ENCODE results near the gene LILRA6. TPM values are rescaled to one million over a fixed set of nuclear protein-coding genes. Genes with fewer than 3 reads are reported as not detected.
"Not testable (repeated sequence)": the region's sequence is repeated elsewhere in the genome, so short reads cannot be mapped to it uniquely, and the experiment has no call there.

Gene LILRA6
- total and polyA plus RNA-seq, 9 donors = 0.71 to 2.6 (median 1.7) TPM

- Histone ChIP-seq H3K9me3 (replicated peaks; ENCODE audit: control insufficient read depth, low read depth, low read length) (no peaks in the 10 kb centered on the region), H3K4me1 (ENCODE audit: control insufficient read depth, insufficient read depth, low read length) (no peaks in the 10 kb centered on the region), H3K27ac (ENCODE audit: low read length) (no peak overlapping the region), H3K36me3 (ENCODE audit: control insufficient read depth, insufficient read depth, low read length) (no peaks in the 10 kb centered on the region), H3K27me3 (ENCODE audit: control insufficient read depth, insufficient read depth, low read length) (no peaks in the 10 kb centered on the region), H3K4me3 (ENCODE audit: low read length) (no peak overlapping the region)
- peak; percentile 77 for DNase-seq
- WGBS (ENCODE audit: insufficient coverage) = 6% methylated on average over 16 of the region's 21 CpGs
Measured at GRCh38 chr19:54231077-54231931, 11.3 kb downstream of the LILRA6 start.

GRCh38 chr19:54230031-54230430, 12.6 kb downstream of the LILRA6 start:
- H3K4me1 ChIP-seq (ENCODE audit: control insufficient read depth, insufficient read depth, low read length) = no peaks in the 10 kb centered on the region
- no peaks in the 10 kb centered on the region for H3K27me3 ChIP-seq (ENCODE audit: control insufficient read depth, insufficient read depth, low read length)
- no peak overlapping the region for H3K4me3 ChIP-seq (ENCODE audit: low read length)
- WGBS (ENCODE audit: insufficient coverage) = 87% methylated on average over 7 of the region's 7 CpGs
- H3K27ac ChIP-seq (ENCODE audit: low read length) = no peak overlapping the region
- DNase-seq = no peak
- H3K9me3 ChIP-seq (replicated peaks; ENCODE audit: control insufficient read depth, low read depth, low read length) = no peaks in the 10 kb centered on the region
- no peaks in the 10 kb centered on the region for H3K36me3 ChIP-seq (ENCODE audit: control insufficient read depth, insufficient read depth, low read length)

GRCh38 chr19:54229146-54229545, 13.4 kb downstream of the LILRA6 start:
- no peak overlapping the region for H3K27ac ChIP-seq (ENCODE audit: low read length)
- no peaks in the 10 kb centered on the region for H3K27me3 ChIP-seq (ENCODE audit: control insufficient read depth, insufficient read depth, low read length)
- 78% methylated on average over 8 of the region's 8 CpGs for WGBS (ENCODE audit: insufficient coverage)
- H3K4me1 ChIP-seq (ENCODE audit: control insufficient read depth, insufficient read depth, low read length) = no peaks in the 10 kb centered on the region
- no peak overlapping the region for H3K4me3 ChIP-seq (ENCODE audit: low read length)
- DNase-seq = no peak
- H3K36me3 ChIP-seq (ENCODE audit: control insufficient read depth, insufficient read depth, low read length) = no peaks in the 10 kb centered on the region
- H3K9me3 ChIP-seq (replicated peaks; ENCODE audit: control insufficient read depth, low read depth, low read length) = no peaks in the 10 kb centered on the region

GRCh38 chr19:54224619-54225018, 18.0 kb downstream of the LILRA6 start:
- 69% methylated on average over 6 of the region's 10 CpGs for WGBS (ENCODE audit: insufficient coverage)
- H3K36me3 ChIP-seq (ENCODE audit: control insufficient read depth, insufficient read depth, low read length); H3K27ac ChIP-seq (ENCODE audit: low read length); H3K4me3 ChIP-seq (ENCODE audit: low read length); H3K9me3 ChIP-seq (replicated peaks; ENCODE audit: control insufficient read depth, low read depth, low read length); H3K4me1 ChIP-seq (ENCODE audit: control insufficient read depth, insufficient read depth, low read length); H3K27me3 ChIP-seq (ENCODE audit: control insufficient read depth, insufficient read depth, low read length); DNase-seq: not testable (repeated sequence)

- H3K27me3 ChIP-seq (ENCODE audit: control insufficient read depth, insufficient read depth, low read length); DNase-seq; H3K4me1 ChIP-seq (ENCODE audit: control insufficient read depth, insufficient read depth, low read length); H3K4me3 ChIP-seq (ENCODE audit: low read length); H3K27ac ChIP-seq (ENCODE audit: low read length); H3K9me3 ChIP-seq (replicated peaks; ENCODE audit: control insufficient read depth, low read depth, low read length); H3K36me3 ChIP-seq (ENCODE audit: control insufficient read depth, insufficient read depth, low read length): not testable (repeated sequence)
- 17% methylated on average over 1 of the region's 5 CpGs for WGBS (ENCODE audit: insufficient coverage)
Measured at GRCh38 chr19:54223937-54224281, 18.7 kb downstream of the LILRA6 start.

- H3K9me3 ChIP-seq (replicated peaks; ENCODE audit: control insufficient read depth, low read depth, low read length); H3K4me3 ChIP-seq (ENCODE audit: low read length); H3K36me3 ChIP-seq (ENCODE audit: control insufficient read depth, insufficient read depth, low read length); DNase-seq; H3K27me3 ChIP-seq (ENCODE audit: control insufficient read depth, insufficient read depth, low read length); H3K4me1 ChIP-seq (ENCODE audit: control insufficient read depth, insufficient read depth, low read length); H3K27ac ChIP-seq (ENCODE audit: low read length): not testable (repeated sequence)
- 50% methylated on average over 4 of the region's 14 CpGs for WGBS (ENCODE audit: insufficient coverage)
Measured at GRCh38 chr19:54223277-54223936, 19.2 kb downstream of the LILRA6 start.

GRCh38 chr19:54222474-54223276, 19.9 kb downstream of the LILRA6 start, which contains the start of gene LILRB3:
Gene LILRB3, minus strand, starts transcription at chr19:54223007. Its CDS starts 31 bp downstream, at chr19:54222976.
- not testable (repeated sequence) for H3K27me3 ChIP-seq (ENCODE audit: control insufficient read depth, insufficient read depth, low read length); H3K4me3 ChIP-seq (ENCODE audit: low read length); H3K4me1 ChIP-seq (ENCODE audit: control insufficient read depth, insufficient read depth, low read length); DNase-seq; H3K27ac ChIP-seq (ENCODE audit: low read length); H3K36me3 ChIP-seq (ENCODE audit: control insufficient read depth, insufficient read depth, low read length); H3K9me3 ChIP-seq (replicated peaks; ENCODE audit: control insufficient read depth, low read depth, low read length)
- WGBS (ENCODE audit: insufficient coverage) = 57% methylated on average over 10 of the region's 16 CpGs

GRCh38 chr19:54221947-54222346, 20.6 kb downstream of the LILRA6 start:
- WGBS (ENCODE audit: insufficient coverage) = no CpG with 5 or more reads among the region's 7 CpGs
- not testable (repeated sequence) for H3K27ac ChIP-seq (ENCODE audit: low read length); H3K36me3 ChIP-seq (ENCODE audit: control insufficient read depth, insufficient read depth, low read length)

GRCh38 chr19:54219702-54220101, 22.9 kb downstream of the LILRA6 start:
- not testable (repeated sequence) for H3K36me3 ChIP-seq (ENCODE audit: control insufficient read depth, insufficient read depth, low read length); H3K27me3 ChIP-seq (ENCODE audit: control insufficient read depth, insufficient read depth, low read length); H3K27ac ChIP-seq (ENCODE audit: low read length); H3K4me1 ChIP-seq (ENCODE audit: control insufficient read depth, insufficient read depth, low read length); H3K9me3 ChIP-seq (replicated peaks; ENCODE audit: control insufficient read depth, low read depth, low read length); H3K4me3 ChIP-seq (ENCODE audit: low read length); DNase-seq
- WGBS (ENCODE audit: insufficient coverage) = no CpG with 5 or more reads among the region's 5 CpGs

More at GRCh38 chr19:54221947-54222346, 20.6 kb downstream of the LILRA6 start:
- not testable (repeated sequence) for H3K27me3 ChIP-seq (ENCODE audit: control insufficient read depth, insufficient read depth, low read length); H3K4me3 ChIP-seq (ENCODE audit: low read length); H3K9me3 ChIP-seq (replicated peaks; ENCODE audit: control insufficient read depth, low read depth, low read length); DNase-seq; H3K4me1 ChIP-seq (ENCODE audit: control insufficient read depth, insufficient read depth, low read length)
